Ishikawa (cell line): Measurements from ENCODE around the gene COQ3.

Source experiments
- CEBPB ChIP-seq: IDR thresholded peaks from 2 replicates; pipeline ENCODE4 v1.6.1; 2012
- CREB1 ChIP-seq: IDR thresholded peaks from 2 replicates; pipeline ENCODE4 v1.6.1; 2012; ENCODE audit warnings: low read depth
- EGR1 ChIP-seq: IDR thresholded peaks from 2 replicates; pipeline ENCODE4 v1.6.1; 2012
- EP300 ChIP-seq: IDR thresholded peaks from 2 replicates; pipeline ENCODE4 v1.6.1; 2012; ENCODE audit warnings: borderline replicate concordance
- FOXM1 ChIP-seq: IDR thresholded peaks from 2 replicates; pipeline ENCODE4 v1.6.1; 2012; ENCODE audit warnings: low read depth, borderline replicate concordance
- NFIC ChIP-seq: IDR thresholded peaks from 2 replicates; pipeline ENCODE4 v1.6.1; 2012
- RAD21 ChIP-seq: IDR thresholded peaks from 2 replicates; pipeline ENCODE4 v1.6.1; 2012; ENCODE audit warnings: low read depth
- TAF1 ChIP-seq: IDR thresholded peaks from 2 replicates; pipeline ENCODE4 v1.6.1; 2012; ENCODE audit warnings: low read depth, mild to moderate bottlenecking
- TCF12 ChIP-seq: IDR thresholded peaks from 2 replicates; pipeline ENCODE4 v1.6.1; 2012; ENCODE audit warnings: low read depth
- TEAD4 ChIP-seq: IDR thresholded peaks from 2 replicates; pipeline ENCODE4 v1.6.1; 2012
- USF1 ChIP-seq: IDR thresholded peaks from 2 replicates; pipeline ENCODE4 v1.6.1; 2012
- YY1 ChIP-seq: IDR thresholded peaks from 2 replicates; pipeline ENCODE4 v1.6.1; 2012; ENCODE audit warnings: low read depth
- ZBTB7A ChIP-seq: IDR thresholded peaks from 2 replicates; pipeline ENCODE4 v1.6.1; 2012; ENCODE audit warnings: low read depth
- TF ChIP-seq, protein P1 (sequence below): IDR thresholded peaks from 2 replicates; pipeline ENCODE4 v1.6.1; 2012
- TF ChIP-seq, protein P2 (sequence below): IDR thresholded peaks from 2 replicates; pipeline ENCODE4 v1.6.1; 2012; ENCODE audit warnings: low read depth, mild to moderate bottlenecking

COQ3 gene

GRCh38 chr6:99331531-99331930 lies 62.5 kb downstream of the COQ3 start:
- no peak for TF ChIP-seq ZBTB7A
- TF ChIP-seq EGR1: no peak
- no peak for TF ChIP-seq TEAD4
- TF ChIP-seq YY1: no peak
- no peak for TF ChIP-seq RAD21
- no peak for TF ChIP-seq TAF1
- no peak for TF ChIP-seq TCF12
- TF ChIP-seq CEBPB: no peak

DNA sequence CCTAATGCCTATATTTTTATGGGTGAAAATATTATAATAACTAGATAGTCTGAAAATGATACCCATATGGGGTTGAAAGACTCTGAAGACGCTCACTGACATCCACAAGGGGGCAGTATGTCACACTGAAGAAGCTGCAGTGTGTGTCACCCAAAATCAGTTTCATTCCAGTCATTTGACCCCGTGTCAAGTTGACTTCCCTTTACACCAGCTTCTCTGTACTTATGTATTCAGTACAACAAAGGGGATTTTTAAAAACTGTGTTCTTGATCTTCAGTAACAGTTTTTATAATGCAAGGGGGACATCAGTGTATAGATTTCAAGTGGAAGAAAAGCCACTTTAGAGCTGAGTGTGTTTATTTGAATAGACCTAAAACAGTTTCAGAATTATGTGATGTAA lies 63.8 kb downstream of the COQ3 start:
- no peak for TF ChIP-seq FOXM1
- TF ChIP-seq RAD21: peak; percentile 68

GRCh38 chr6:99324996-99325395 lies 69.0 kb downstream of the COQ3 start:
- no peak for TF ChIP-seq YY1
- no peak for TF ChIP-seq CEBPB
- no peak for TF ChIP-seq FOXM1
- TF ChIP-seq TCF12: no peak
- no peak for TF ChIP-seq EGR1
- TF ChIP-seq TEAD4: no peak
- no peak for TF ChIP-seq EP300
- TF ChIP-seq, protein P1, sequence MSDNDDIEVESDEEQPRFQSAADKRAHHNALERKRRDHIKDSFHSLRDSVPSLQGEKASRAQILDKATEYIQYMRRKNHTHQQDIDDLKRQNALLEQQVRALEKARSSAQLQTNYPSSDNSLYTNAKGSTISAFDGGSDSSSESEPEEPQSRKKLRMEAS: no peak
- no peak for TF ChIP-seq TAF1
- TF ChIP-seq CREB1: no peak
- TF ChIP-seq NFIC: no peak
- TF ChIP-seq, protein P2, sequence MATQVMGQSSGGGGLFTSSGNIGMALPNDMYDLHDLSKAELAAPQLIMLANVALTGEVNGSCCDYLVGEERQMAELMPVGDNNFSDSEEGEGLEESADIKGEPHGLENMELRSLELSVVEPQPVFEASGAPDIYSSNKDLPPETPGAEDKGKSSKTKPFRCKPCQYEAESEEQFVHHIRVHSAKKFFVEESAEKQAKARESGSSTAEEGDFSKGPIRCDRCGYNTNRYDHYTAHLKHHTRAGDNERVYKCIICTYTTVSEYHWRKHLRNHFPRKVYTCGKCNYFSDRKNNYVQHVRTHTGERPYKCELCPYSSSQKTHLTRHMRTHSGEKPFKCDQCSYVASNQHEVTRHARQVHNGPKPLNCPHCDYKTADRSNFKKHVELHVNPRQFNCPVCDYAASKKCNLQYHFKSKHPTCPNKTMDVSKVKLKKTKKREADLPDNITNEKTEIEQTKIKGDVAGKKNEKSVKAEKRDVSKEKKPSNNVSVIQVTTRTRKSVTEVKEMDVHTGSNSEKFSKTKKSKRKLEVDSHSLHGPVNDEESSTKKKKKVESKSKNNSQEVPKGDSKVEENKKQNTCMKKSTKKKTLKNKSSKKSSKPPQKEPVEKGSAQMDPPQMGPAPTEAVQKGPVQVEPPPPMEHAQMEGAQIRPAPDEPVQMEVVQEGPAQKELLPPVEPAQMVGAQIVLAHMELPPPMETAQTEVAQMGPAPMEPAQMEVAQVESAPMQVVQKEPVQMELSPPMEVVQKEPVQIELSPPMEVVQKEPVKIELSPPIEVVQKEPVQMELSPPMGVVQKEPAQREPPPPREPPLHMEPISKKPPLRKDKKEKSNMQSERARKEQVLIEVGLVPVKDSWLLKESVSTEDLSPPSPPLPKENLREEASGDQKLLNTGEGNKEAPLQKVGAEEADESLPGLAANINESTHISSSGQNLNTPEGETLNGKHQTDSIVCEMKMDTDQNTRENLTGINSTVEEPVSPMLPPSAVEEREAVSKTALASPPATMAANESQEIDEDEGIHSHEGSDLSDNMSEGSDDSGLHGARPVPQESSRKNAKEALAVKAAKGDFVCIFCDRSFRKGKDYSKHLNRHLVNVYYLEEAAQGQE: no peak
- TF ChIP-seq USF1: no peak
- no peak for TF ChIP-seq ZBTB7A
- TF ChIP-seq RAD21: no peak
